H9 (cell line): Measurements from ENCODE around the gene ASB10. TPM values are rescaled to one million over a fixed set of nuclear protein-coding genes. Genes with fewer than 3 reads are reported as not detected.

Experiments
- DNase-seq: peaks from one replicate; pipeline ENCODE4 v3.0.0-alpha.2; 2017
- H2AFZ ChIP-seq: one replicate; pipeline ENCODE4 v1.6.1; 2013; ENCODE audit warnings: mild to moderate bottlenecking, low read length, control low read depth, moderate library complexity
- H2AK5ac ChIP-seq: 2 replicates; pipeline ENCODE4 v1.6.1; 2013; ENCODE audit warnings: low read length, control low read depth, mixed read lengths; ENCODE audit not compliant: insufficient read length
- H2BK120ac ChIP-seq: one replicate; pipeline ENCODE4 v1.6.1; 2013; ENCODE audit warnings: low read depth, mild to moderate bottlenecking, low read length, control low read depth, inconsistent platforms; ENCODE audit not compliant: poor library complexity, severe bottlenecking
- H2BK12ac ChIP-seq: 2 replicates; pipeline ENCODE4 v1.6.1; 2013; ENCODE audit warnings: low read length, control low read depth, mixed read lengths, low read depth; ENCODE audit not compliant: insufficient read length
- H2BK15ac ChIP-seq: 2 replicates; pipeline ENCODE4 v1.6.1; 2013; ENCODE audit warnings: low read depth, low read length, control low read depth
- H2BK20ac ChIP-seq: one replicate; pipeline ENCODE4 v1.6.1; 2013; ENCODE audit warnings: low read depth, mild to moderate bottlenecking, low read length, control low read depth, inconsistent platforms; ENCODE audit not compliant: poor library complexity, severe bottlenecking
- H2BK5ac ChIP-seq: 2 replicates; pipeline ENCODE4 v1.6.1; 2013; ENCODE audit warnings: low read length, control low read depth, mixed read lengths; ENCODE audit not compliant: insufficient read length
- H3K14ac ChIP-seq: 2 replicates; pipeline ENCODE4 v1.6.1; 2013; ENCODE audit warnings: low read length, control low read depth; ENCODE audit not compliant: insufficient read depth
- H3K18ac ChIP-seq: 2 replicates; pipeline ENCODE4 v1.6.1; 2013; ENCODE audit warnings: low read depth, mild to moderate bottlenecking, mixed read lengths, low read length, control low read depth; ENCODE audit not compliant: insufficient read length
- H3K23ac ChIP-seq: 2 replicates; pipeline ENCODE4 v1.6.1; 2013; ENCODE audit warnings: low read length, control low read depth, mixed read lengths, low read depth; ENCODE audit not compliant: insufficient read length
- H3K23me2 ChIP-seq: 2 replicates; pipeline ENCODE4 v1.6.1; 2013; ENCODE audit warnings: low read depth, mild to moderate bottlenecking, mixed read lengths, low read length, control low read depth; ENCODE audit not compliant: insufficient read length, poor library complexity, severe bottlenecking
- H3K27ac ChIP-seq: 2 replicates; pipeline ENCODE4 v1.5.1; 2013; ENCODE audit warnings: low read length, control low read depth, mixed read lengths, low read depth; ENCODE audit not compliant: insufficient read length
- H3K27me3 ChIP-seq: 2 replicates; pipeline ENCODE4 v1.6.1; 2013; ENCODE audit warnings: low read length, control low read depth, inconsistent platforms; ENCODE audit not compliant: insufficient read depth
- H3K4ac ChIP-seq: 2 replicates; pipeline ENCODE4 v1.6.1; 2013; ENCODE audit warnings: low read depth, mild to moderate bottlenecking, control low read depth, inconsistent platforms, low read length, moderate library complexity
- H3K4me1 ChIP-seq: 2 replicates; pipeline ENCODE4 v1.6.1; 2013; ENCODE audit warnings: low read length, control low read depth, inconsistent platforms; ENCODE audit not compliant: insufficient read depth
- H3K4me2 ChIP-seq: 2 replicates; pipeline ENCODE4 v1.6.1; 2013; ENCODE audit warnings: low read length, control low read depth, mixed read lengths; ENCODE audit not compliant: insufficient read length, insufficient read depth
- H3K56ac ChIP-seq: 2 replicates; pipeline ENCODE4 v1.6.1; 2013; ENCODE audit warnings: low read depth, mild to moderate bottlenecking, mixed read lengths, low read length, control low read depth; ENCODE audit not compliant: insufficient read length
- H3K79me1 ChIP-seq: 2 replicates; pipeline ENCODE4 v1.6.1; 2013; ENCODE audit warnings: low read depth, mild to moderate bottlenecking, moderate library complexity, low read length, control low read depth, inconsistent platforms; ENCODE audit not compliant: insufficient read depth, poor library complexity, severe bottlenecking
- H3K79me2 ChIP-seq: 2 replicates; pipeline ENCODE4 v1.6.1; 2013; ENCODE audit warnings: low read length, control low read depth, inconsistent platforms; ENCODE audit not compliant: insufficient read depth
- H3K9ac ChIP-seq: 2 replicates; pipeline ENCODE4 v1.6.1; 2013; ENCODE audit warnings: low read length, control low read depth, mixed read lengths; ENCODE audit not compliant: insufficient read length; ENCODE audit errors: extremely low read depth
- H3K9me3 ChIP-seq: one replicate; pipeline ENCODE4 v1.6.1; 2013; ENCODE audit warnings: low read depth, low read length, inconsistent platforms; ENCODE audit not compliant: control insufficient read depth
- H3T11ph ChIP-seq: one replicate; pipeline ENCODE4 v1.6.1; 2013; ENCODE audit warnings: mild to moderate bottlenecking, low read length, control low read depth, inconsistent platforms
- H4K20me1 ChIP-seq: one replicate; pipeline ENCODE4 v1.6.1; 2013; ENCODE audit not compliant: control insufficient read depth, insufficient read length, insufficient read depth
- H4K5ac ChIP-seq: 2 replicates; pipeline ENCODE4 v1.6.1; 2013; ENCODE audit warnings: low read depth, mild to moderate bottlenecking, mixed read lengths, low read length, control low read depth; ENCODE audit not compliant: insufficient read length
- H4K8ac ChIP-seq: replicated peaks from 2 replicates; pipeline ENCODE4 v1.6.1; 2013; ENCODE audit warnings: low read length, control low read depth, mixed read lengths, low read depth; ENCODE audit not compliant: insufficient read length
- H4K91ac ChIP-seq: 2 replicates; pipeline ENCODE4 v1.6.1; 2013; ENCODE audit warnings: low read depth, mild to moderate bottlenecking, moderate library complexity, mixed read lengths, low read length, control low read depth; ENCODE audit not compliant: insufficient read length
- H3K27ac Mint-ChIP-seq, 3 experiments: 2 replicates in 2 of 3; 3 replicates in 1 of 3; pipeline ENCODE4 v1.8.0; 2020 to 2021; ENCODE audit warnings: mixed read lengths in 3 of 3, mild to moderate bottlenecking in 1 of 3, moderate library complexity in 1 of 3
- H3K27me3 Mint-ChIP-seq: 2 replicates; pipeline ENCODE4 v1.8.0; 2021; ENCODE audit warnings: low read depth, mild to moderate bottlenecking, moderate library complexity, mixed read lengths
- H3K36me3 Mint-ChIP-seq, 3 experiments: 2 replicates in 2 of 3; 3 replicates in 1 of 3; pipeline ENCODE4 v1.8.0; 2020 to 2021; ENCODE audit warnings: low read depth in 3 of 3, mixed read lengths in 3 of 3; ENCODE audit not compliant: insufficient read depth in 1 of 3
- H3K4me1 Mint-ChIP-seq, 2 experiments: 2 replicates each; pipeline ENCODE4 v1.8.0; 2020; ENCODE audit warnings: mixed read lengths in 2 of 2
- H3K4me3 Mint-ChIP-seq, 2 experiments: 2 replicates in 1 of 2; 3 replicates in 1 of 2; pipeline ENCODE4 v1.8.0; 2020 to 2021; ENCODE audit warnings: mild to moderate bottlenecking in 2 of 2, mixed read lengths in 2 of 2, moderate library complexity in 1 of 2
- H3K9me3 Mint-ChIP-seq, 2 experiments: 2 replicates in 1 of 2; 3 replicates in 1 of 2; pipeline ENCODE4 v1.8.0; 2020; ENCODE audit warnings: mild to moderate bottlenecking in 2 of 2, mixed read lengths in 2 of 2, moderate library complexity in 1 of 2
- CTCF ChIP-seq: fragments of 200-600 bp; sonication (generic); conservative IDR thresholded peaks from 3 replicates; pipeline ENCODE4 v1.8.0; 2021; ENCODE audit warnings: antibody characterized with exemption, mild to moderate bottlenecking
- WGBS: extraction: QIAGEN DNeasy Blood & Tissue Kit; methylation state at CpG from one replicate; pipeline ENCODE4 v1.1.7; 2013; ENCODE audit warnings: missing lambda C conversion rate, low lambda C conversion rate, mixed read lengths; ENCODE audit not compliant: insufficient read length; ENCODE audit errors: extremely low coverage; 5-methylcytosine and 5-hydroxymethylcytosine counted together
- total RNA-seq: library from RNA; stranded (reverse); gene quantifications from 2 replicates; pipeline ENCODE4 v1.2.1, GENCODE V29; 2021

Gene ASB10
- total RNA-seq, 1 experiment from 2014 or later, result not detected

- H4K91ac ChIP-seq, result no peak overlapping the region
- no peak overlapping the region for H2BK15ac ChIP-seq
- H3K4me2 ChIP-seq, result no peak overlapping the region
- H2BK20ac ChIP-seq, result no peak overlapping the region
- no peak overlapping the region for H2AK5ac ChIP-seq
- peaks cover 20% of the 10 kb centered on the region for H3K27me3 ChIP-seq
- H4K5ac ChIP-seq, result no peak overlapping the region
- H3K27me3 Mint-ChIP-seq, result peaks cover 93% of the 10 kb centered on the region
- H2AFZ ChIP-seq, result no peak overlapping the region
- no peak overlapping the region for H3K4me3 Mint-ChIP-seq
- no peak overlapping the region for H2BK12ac ChIP-seq
- H4K20me1 ChIP-seq, result no peaks in the 10 kb centered on the region
- DNase-seq, result peak; percentile 83
- no peak overlapping the region for H3K56ac ChIP-seq
- no peak overlapping the region for H2BK120ac ChIP-seq
- TF ChIP-seq CTCF, result peak; percentile 100
- no peak overlapping the region for H3T11ph ChIP-seq
- no peak overlapping the region for H3K27ac ChIP-seq
- H3K79me2 ChIP-seq, result no peaks in the 10 kb centered on the region
- H3K18ac ChIP-seq, result no peak overlapping the region
- no peak overlapping the region for H2BK5ac ChIP-seq
- H3K14ac ChIP-seq, result no peak overlapping the region
- peaks cover 19 to 28% of the 10 kb centered on the region in 2 experiments for H3K9me3 Mint-ChIP-seq
- H3K4ac ChIP-seq, result no peak overlapping the region
- no peak overlapping the region for H4K8ac ChIP-seq
- no CpG with 5 or more reads among the region's 42 CpGs for WGBS
- H3K23ac ChIP-seq, result no peak overlapping the region
- no peak overlapping the region for H3K9ac ChIP-seq
- no peaks in the 10 kb centered on the region for H3K4me1 ChIP-seq
- no peaks in the 10 kb centered on the region for H3K9me3 ChIP-seq
- no peak overlapping the region for H3K27ac Mint-ChIP-seq
- H3K36me3 Mint-ChIP-seq, result peaks cover 0 to 3% (median 0%) of the 10 kb centered on the region in 3 experiments; a peak in 2 of 7 replicates
- H3K79me1 ChIP-seq, result no peaks in the 10 kb centered on the region
- H3K23me2 ChIP-seq, result peaks cover 6% of the 10 kb centered on the region
- H3K4me1 Mint-ChIP-seq, result peaks cover 7 to 20% of the 10 kb centered on the region in 2 experiments; a peak in 3 of 4 replicates
Observed at GRCh38 chr7:151172273-151173141, 14.5 kb downstream of the ASB10 start.
